GM18868 (cell line): ENCODE data around the gene JAG2.

Experiments
- ATAC-seq: cut with Tn5 transposase; IDR thresholded peaks from one replicate; pipeline ENCODE4 v1.9.1; 2021; ENCODE audit warnings: mild to moderate bottlenecking, moderate library complexity; ENCODE audit not compliant: unreplicated experiment

The JAG2 gene

GRCh38 chr14:105095236-105095805 is 73.3 kb downstream of the JAG2 start:
- no peak for ATAC-seq

DNA sequence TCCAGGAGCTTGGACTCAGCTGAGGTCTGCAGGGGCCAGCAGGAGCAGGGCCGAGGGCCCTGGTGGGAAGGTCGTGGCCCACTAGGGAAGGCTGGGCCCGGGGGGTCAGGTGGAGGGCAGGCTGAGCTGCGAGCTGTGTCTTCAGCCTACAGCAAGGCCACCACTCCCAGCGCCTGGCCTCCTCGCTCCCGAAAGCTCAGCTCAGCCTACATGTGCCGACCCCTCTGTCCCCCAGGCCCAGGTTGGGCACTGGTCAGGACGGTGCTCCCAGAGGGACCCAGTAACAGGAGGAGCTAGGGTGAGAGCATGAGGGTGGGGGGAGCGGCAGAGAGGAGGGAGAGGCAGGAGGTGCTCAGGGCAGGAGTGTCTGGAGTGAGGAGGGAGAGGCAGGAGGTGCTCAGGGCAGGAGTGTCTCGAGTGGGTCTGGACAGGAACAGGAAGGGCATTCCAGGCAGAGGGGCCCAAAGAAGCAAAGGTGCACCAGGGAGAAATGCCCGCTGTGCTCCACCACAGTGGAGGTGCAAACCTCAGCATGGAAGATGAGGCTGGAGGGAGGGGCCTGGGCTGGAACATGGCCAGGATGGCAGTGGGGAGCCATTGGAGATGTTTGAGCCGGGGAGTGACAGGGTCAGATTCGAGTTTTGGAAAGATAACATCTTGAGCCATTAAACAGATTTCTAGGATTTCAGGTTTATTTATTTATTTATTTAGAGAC is 74.2 kb downstream of the JAG2 start:
- ATAC-seq: no peak

DNA sequence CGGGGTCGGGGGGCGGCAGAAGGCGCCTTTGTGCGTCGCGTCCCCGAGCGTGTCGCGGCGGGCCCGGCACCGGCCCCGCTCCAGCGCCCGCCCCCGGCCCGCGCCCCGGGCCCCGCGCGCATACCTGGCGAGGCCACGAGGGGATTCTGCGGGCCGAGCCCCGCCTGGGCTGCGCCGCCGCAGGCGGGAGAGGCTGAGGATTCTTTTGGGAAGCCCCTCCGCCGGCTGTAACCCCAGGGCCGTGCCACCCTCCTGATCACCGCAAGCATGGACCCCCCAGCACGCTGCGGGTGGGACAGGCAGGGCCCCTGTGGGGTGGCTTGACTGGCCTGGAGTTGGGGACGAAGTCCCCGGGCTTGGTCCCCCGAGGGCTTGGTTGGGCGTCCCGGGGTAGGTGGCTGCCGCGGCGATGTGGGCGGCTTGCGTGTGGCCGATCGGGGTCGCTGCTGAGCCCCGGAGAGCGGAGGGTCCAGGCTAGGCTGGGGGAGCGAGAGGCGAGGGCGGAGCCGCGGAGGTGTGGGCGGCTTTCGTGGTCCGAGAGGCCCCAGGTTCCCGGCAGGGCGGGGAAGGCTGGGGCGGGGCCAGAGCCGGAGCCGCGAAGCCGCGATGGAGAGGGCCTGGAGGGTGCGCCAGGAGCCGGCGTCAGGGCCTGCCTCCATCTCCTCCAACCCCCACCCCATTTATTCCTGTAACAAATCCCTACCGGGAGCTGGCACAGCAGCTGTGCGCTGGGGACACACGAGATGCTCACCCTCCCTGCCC is 75.0 kb downstream of the JAG2 start:
- peak; percentile 71 for ATAC-seq

DNA sequence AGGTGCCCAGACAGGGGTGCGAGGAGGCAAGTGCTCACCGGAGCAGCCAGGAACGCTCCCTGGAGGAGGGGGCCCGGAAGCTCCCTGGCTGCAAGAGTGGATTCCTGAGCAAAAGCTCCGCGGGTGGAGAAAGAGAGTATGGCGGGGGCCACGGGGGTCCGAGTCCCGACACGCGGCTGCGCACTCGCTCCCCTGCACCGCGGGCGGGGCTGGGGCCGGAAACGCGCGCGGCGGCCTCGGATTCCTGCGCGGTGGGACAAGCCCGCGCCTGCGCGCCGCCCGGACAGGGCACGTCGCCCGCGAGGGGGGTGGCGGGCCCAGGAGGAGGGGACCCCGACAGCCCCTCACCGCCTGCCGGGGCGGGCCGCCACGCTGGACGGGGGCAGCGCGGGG is 75.5 kb downstream of the JAG2 start:
- ATAC-seq: peak; percentile 27

GRCh38 chr14:105092171-105093037 is 76.2 kb downstream of the JAG2 start:
- ATAC-seq: no peak

DNA sequence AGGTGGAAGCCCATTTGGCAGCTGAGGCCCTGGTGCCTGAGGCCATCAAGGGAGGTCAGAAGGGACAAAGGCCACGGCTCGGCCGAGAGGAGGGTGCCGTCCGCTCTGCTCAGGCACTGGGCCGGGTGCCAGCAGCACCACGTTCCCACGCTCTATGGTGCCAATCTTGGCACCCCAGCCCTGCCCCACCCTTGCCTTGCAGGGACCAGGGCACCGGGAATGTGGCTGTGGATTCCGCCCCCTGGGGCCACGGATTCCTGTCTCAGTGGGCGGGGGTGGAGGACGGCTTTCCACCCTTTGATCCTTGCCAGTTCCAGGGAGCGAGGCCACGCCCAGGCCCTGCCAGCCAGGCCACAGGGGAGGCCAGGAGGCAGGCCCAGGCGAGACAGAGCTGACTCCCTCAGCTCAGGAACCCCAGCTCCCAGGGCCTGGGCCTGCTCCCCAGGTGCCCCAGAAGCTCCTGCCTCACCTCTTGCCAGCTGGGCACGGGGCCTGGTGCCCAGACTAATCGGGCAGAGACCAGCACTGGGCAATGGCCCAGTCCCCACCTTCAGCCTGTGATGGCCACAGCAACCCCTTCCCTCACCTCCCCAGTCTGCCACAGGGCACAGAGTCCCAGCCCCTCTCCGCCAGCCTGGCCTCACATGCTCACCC is 76.9 kb downstream of the JAG2 start:
- no peak for ATAC-seq

GRCh38 chr14:105091054-105091516 is 77.5 kb downstream of the JAG2 start:
- ATAC-seq: no peak
